Tibial nerve (tissue), 4 donors: ENCODE results near the gene SLC2A14. TPM values are rescaled to one million over a fixed set of nuclear protein-coding genes. Genes with fewer than 3 reads are reported as not detected.
"Not testable (repeated sequence)": the region's sequence is repeated elsewhere in the genome, so short reads cannot be mapped to it uniquely, and the experiment has no call there.

Experiments used
- DNase-seq, 2 donors: peaks; one replicate each; pipeline ENCODE4 v3.0.0-alpha.2; 2019; ENCODE audit warnings: low spot score in 2 of 2
- H3K27ac ChIP-seq, 4 donors: fragments of 200-600 bp; sonication (generic) in 3 of 4; one replicate each; pipeline ENCODE4 v1.5.1; 2017 to 2019; ENCODE audit warnings: mild to moderate bottlenecking in 1 of 4
- H3K27me3 ChIP-seq, 2 donors: fragments of 200-600 bp; sonication (generic) in 1 of 2; one replicate each; pipeline versions ENCODE4 v1.5.1 to v1.6.0; 2017 to 2019
- H3K36me3 ChIP-seq, 3 donors: fragments of 200-600 bp; sonication (generic); one replicate each; pipeline ENCODE4 v1.5.1; 2018 to 2019
- H3K4me1 ChIP-seq, 4 donors: fragments of 200-600 bp; sonication (generic) in 3 of 4; one replicate each; pipeline ENCODE4 v1.5.1; 2017 to 2019
- H3K4me3 ChIP-seq, 4 donors: fragments of 200-600 bp; sonication (generic) in 3 of 4; one replicate each; pipeline ENCODE4 v1.5.1; 2017 to 2019; ENCODE audit warnings: mild to moderate bottlenecking in 1 of 4, moderate library complexity in 1 of 4
- H3K9me3 ChIP-seq, 4 donors: fragments of 200-600 bp; sonication (generic) in 3 of 4; one replicate each; pipeline ENCODE4 v1.5.1; 2017 to 2019
- EP300 ChIP-seq, 2 donors: sonication (generic); formaldehyde crosslinking; IDR thresholded peaks; one replicate each; pipeline ENCODE4 v1.6.1; 2017; ENCODE audit warnings: antibody characterized with exemption in 2 of 2, mild to moderate bottlenecking in 1 of 2
- POLR2A ChIP-seq, 2 donors: fragments of 450-650 bp; IDR thresholded peaks; one replicate each; pipeline ENCODE4 v1.6.1; 2017; ENCODE audit warnings: antibody characterized with exemption in 2 of 2, mild to moderate bottlenecking in 2 of 2, moderate library complexity in 2 of 2
- WGBS, 2 donors: methylation state at CpG; one replicate each; pipeline ENCODE4 v1.1.5; 2018; 5-methylcytosine and 5-hydroxymethylcytosine counted together
- total RNA-seq, 4 donors: library from RNA; depleted of rRNA; stranded (reverse); fragments of >200 nt; gene quantifications; one replicate each; pipeline ENCODE4 v1.1.0, GENCODE V29; 2016
- TF ChIP-seq, protein P1 (sequence below), 5 experiments: fragments of 200-600 bp in 3 of 5; fragments of 450-650 bp in 2 of 5; sonication (generic) in 3 of 5; IDR thresholded peaks; one replicate each; pipeline ENCODE4 v1.5.1; 2016 to 2019; ENCODE audit warnings: antibody characterized with exemption in 5 of 5, mild to moderate bottlenecking in 3 of 5, moderate library complexity in 2 of 5

Gene SLC2A14
- total RNA-seq, 4 donors from 2014 or later: 3.7 to 26.7 (median 4.4) TPM; not detected in 1

GRCh38 chr12:7832059-7832696 is 40.5 kb downstream of the SLC2A14 start:
- peak in 1 of 2 donors; percentile 13 for DNase-seq

GRCh38 chr12:7829737-7830136 is 43.0 kb downstream of the SLC2A14 start:
- WGBS, 2 donors: 93 to 96% methylated on average over 4 of the region's 4 CpGs
- H3K36me3 ChIP-seq, H3K27me3 ChIP-seq, H3K4me1 ChIP-seq, H3K4me3 ChIP-seq, H3K9me3 ChIP-seq, H3K27ac ChIP-seq, DNase-seq: not testable (repeated sequence)

More at GRCh38 chr12:7832059-7832696, 40.5 kb downstream of the SLC2A14 start:
- H3K27ac ChIP-seq: no peak overlapping the region
- TF ChIP-seq, protein P1, sequence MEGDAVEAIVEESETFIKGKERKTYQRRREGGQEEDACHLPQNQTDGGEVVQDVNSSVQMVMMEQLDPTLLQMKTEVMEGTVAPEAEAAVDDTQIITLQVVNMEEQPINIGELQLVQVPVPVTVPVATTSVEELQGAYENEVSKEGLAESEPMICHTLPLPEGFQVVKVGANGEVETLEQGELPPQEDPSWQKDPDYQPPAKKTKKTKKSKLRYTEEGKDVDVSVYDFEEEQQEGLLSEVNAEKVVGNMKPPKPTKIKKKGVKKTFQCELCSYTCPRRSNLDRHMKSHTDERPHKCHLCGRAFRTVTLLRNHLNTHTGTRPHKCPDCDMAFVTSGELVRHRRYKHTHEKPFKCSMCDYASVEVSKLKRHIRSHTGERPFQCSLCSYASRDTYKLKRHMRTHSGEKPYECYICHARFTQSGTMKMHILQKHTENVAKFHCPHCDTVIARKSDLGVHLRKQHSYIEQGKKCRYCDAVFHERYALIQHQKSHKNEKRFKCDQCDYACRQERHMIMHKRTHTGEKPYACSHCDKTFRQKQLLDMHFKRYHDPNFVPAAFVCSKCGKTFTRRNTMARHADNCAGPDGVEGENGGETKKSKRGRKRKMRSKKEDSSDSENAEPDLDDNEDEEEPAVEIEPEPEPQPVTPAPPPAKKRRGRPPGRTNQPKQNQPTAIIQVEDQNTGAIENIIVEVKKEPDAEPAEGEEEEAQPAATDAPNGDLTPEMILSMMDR (IDR thresholded peaks at IDR 0.05): peak in 2 of 5 experiments; percentile 20 to 25
- no peak for TF ChIP-seq POLR2A (IDR thresholded peaks at IDR 0.05)
- no peaks in the 10 kb centered on the region for H3K9me3 ChIP-seq
- 61 to 67% methylated on average over 6 of the region's 6 CpGs for WGBS, 2 donors
- no peak overlapping the region for H3K4me3 ChIP-seq
- H3K36me3 ChIP-seq: no peaks in the 10 kb centered on the region
- no peaks in the 10 kb centered on the region for H3K27me3 ChIP-seq
- H3K4me1 ChIP-seq: no peaks in the 10 kb centered on the region

GRCh38 chr12:7825754-7826153 is 47.0 kb downstream of the SLC2A14 start:
- not testable (repeated sequence) for H3K4me1 ChIP-seq, H3K36me3 ChIP-seq, H3K27ac ChIP-seq, DNase-seq, H3K27me3 ChIP-seq, H3K9me3 ChIP-seq, H3K4me3 ChIP-seq
- 73 to 80% methylated on average over 3 to 4 of the region's 4 CpGs for WGBS, 2 donors

- WGBS, 2 donors: 1% methylated on average over 2 of the region's 2 CpGs
- peak; percentile 51 to 88 for DNase-seq
- Histone ChIP-seq H3K27ac (no peak overlapping the region), H3K36me3 (no peaks in the 10 kb centered on the region), H3K4me3 (no peak overlapping the region), H3K27me3 (no peaks in the 10 kb centered on the region), H3K4me1 (no peaks in the 10 kb centered on the region), H3K9me3 (no peaks in the 10 kb centered on the region)
- no peak for TF ChIP-seq POLR2A (IDR thresholded peaks at IDR 0.05)
- TF ChIP-seq, protein P1 (IDR thresholded peaks at IDR 0.05): peak; percentile 51 to 74 (median 63)
These were observed 65.7 kb downstream of the SLC2A14 start for GRCh38 chr12:7806863-7807487.

GRCh38 chr12:7806319-7806718 is 66.4 kb downstream of the SLC2A14 start:
- H3K27me3 ChIP-seq, DNase-seq, H3K4me1 ChIP-seq, H3K36me3 ChIP-seq, H3K9me3 ChIP-seq, H3K4me3 ChIP-seq, H3K27ac ChIP-seq: not testable (repeated sequence)
- WGBS, 2 donors: 62 to 65% methylated on average over 6 of the region's 6 CpGs

GRCh38 chr12:7801460-7801859 is 71.3 kb downstream of the SLC2A14 start:
- Histone ChIP-seq H3K36me3 (no peaks in the 10 kb centered on the region), H3K27me3 (no peaks in the 10 kb centered on the region), H3K4me3 (no peak overlapping the region), H3K9me3 (no peaks in the 10 kb centered on the region), H3K27ac (no peak overlapping the region), H3K4me1 (no peaks in the 10 kb centered on the region)
- 56 to 68% methylated on average over 4 of the region's 4 CpGs for WGBS, 2 donors
- TF ChIP-seq, protein P1 (IDR thresholded peaks at IDR 0.05): no peak
- TF ChIP-seq EP300 (IDR thresholded peaks at IDR 0.05) (no peak), POLR2A (IDR thresholded peaks at IDR 0.05) (no peak)
- no peak for DNase-seq

DNA sequence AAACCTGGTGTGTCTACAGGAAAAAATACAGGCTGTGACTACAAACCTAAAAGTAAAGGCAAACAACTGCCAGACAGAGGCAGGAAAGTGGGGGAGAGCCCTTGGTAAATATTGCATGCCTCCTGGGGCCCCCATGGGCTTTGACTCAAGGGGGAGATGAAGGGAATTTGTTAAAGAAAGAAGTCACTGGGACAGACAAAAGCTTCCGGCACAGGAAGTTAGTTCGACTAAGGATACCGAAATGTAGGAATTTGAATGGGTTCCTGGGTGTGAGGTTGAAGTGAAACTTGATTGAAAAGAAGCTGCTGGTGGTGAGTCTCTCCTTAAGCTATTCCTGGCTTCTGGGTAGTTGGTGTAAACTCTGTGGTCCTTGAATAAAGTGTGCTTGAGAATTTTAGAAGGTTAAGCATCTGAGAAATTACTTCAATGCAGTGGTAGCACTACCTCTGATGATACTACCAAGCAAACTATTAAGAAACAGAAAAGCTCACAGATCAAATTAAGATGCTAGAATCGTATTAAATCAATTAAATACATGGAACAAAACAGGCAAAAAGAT is 73.9 kb downstream of the SLC2A14 start:
- not testable (repeated sequence) for H3K4me3 ChIP-seq, H3K36me3 ChIP-seq, H3K4me1 ChIP-seq, H3K27me3 ChIP-seq, DNase-seq, H3K9me3 ChIP-seq, H3K27ac ChIP-seq
- 50 to 60% methylated on average over 1 to 2 of the region's 4 CpGs for WGBS, 2 donors
